ENCODE data around the gene ITPKB. TPM values are rescaled to one million over a fixed set of nuclear protein-coding genes. Genes with fewer than 3 reads are reported as not detected.

Gene ITPKB
- polyA plus RNA-seq, 2 donors, result 6.5 to 8.1 TPM

- Histone ChIP-seq H3K27me3 (ENCODE audit: control insufficient read depth in 1 of 2, insufficient read depth in 2 of 2, low read length in 2 of 2) (no peaks in the 10 kb centered on the region), H3K27ac (ENCODE audit: low read depth in 2 of 2, low read length in 1 of 2) (no peak overlapping the region), H3K9me3 (ENCODE audit: control insufficient read depth in 2 of 2, insufficient read depth in 1 of 2, low read depth in 1 of 2, low read length in 1 of 2) (no peaks in the 10 kb centered on the region), H3K4me3 (ENCODE audit: low read depth in 1 of 2, low read length in 2 of 2) (no peak overlapping the region), H3K4me1 (ENCODE audit: control insufficient read depth in 2 of 2, insufficient read depth in 2 of 2, low read length in 1 of 2) (peaks cover 3 to 17% of the 10 kb centered on the region in 2 donors), H3K36me3 (ENCODE audit: control insufficient read depth in 2 of 2, insufficient read depth in 2 of 2, low read length in 1 of 2) (no peaks in the 10 kb centered on the region)
- 78 to 79% methylated on average over 7 of the region's 7 CpGs for WGBS, 2 donors
Measured at GRCh38 chr1:226684026-226684425, 55.1 kb downstream of the ITPKB start.

DNA sequence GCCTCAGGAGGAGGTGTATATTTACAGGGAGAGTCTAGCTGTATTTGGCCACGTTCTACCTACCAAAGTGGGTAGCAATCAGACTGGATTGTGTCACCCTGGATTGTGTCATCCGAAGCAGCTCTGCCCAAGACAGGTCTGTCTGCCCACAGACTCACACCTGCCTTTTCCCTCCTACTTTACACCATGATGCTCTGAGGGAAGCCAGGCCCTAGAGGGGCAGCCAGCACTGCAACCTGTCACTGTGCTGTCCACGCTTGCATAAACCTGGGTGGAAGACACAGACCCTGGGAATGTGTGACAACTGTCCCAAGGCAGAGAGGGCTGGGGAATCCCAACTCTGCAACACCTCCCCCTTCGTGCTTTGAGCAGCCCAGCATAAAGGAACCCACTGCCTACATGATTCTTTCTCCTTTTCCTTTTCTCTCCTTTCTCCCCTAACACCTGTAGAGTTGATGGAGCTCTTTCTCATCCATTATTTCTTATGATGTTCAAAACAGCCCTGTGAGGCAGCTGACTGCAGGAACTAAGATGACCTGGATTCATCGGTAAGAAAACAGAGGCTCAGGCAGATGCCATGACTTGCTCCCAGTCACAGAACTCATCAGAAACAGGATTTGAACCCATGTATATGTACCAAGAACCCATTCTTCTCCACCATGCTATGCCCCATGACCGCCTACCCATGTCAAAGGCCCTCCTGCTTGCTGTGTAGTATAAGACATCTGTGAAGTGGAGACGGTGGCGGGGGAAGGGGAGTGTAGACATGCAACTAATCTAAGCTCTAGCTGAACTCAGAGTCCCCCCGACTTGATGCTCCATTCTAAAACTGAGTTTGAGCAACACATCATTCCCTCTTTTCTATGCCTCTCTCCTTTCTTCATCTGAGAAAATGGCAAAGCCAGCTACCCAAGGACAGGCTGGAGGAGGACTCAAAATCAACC lies 55.9 kb downstream of the ITPKB start:
- Histone ChIP-seq H3K4me3 (ENCODE audit: low read depth in 1 of 2, low read length in 2 of 2) (no peak overlapping the region), H3K27ac (ENCODE audit: low read depth in 2 of 2, low read length in 1 of 2) (peak overlapping the region in 1 of 2 donors; percentile 36), H3K36me3 (ENCODE audit: control insufficient read depth in 2 of 2, insufficient read depth in 2 of 2, low read length in 1 of 2) (no peaks in the 10 kb centered on the region), H3K27me3 (ENCODE audit: control insufficient read depth in 1 of 2, insufficient read depth in 2 of 2, low read length in 2 of 2) (no peaks in the 10 kb centered on the region), H3K9me3 (ENCODE audit: control insufficient read depth in 2 of 2, insufficient read depth in 1 of 2, low read depth in 1 of 2, low read length in 1 of 2) (no peaks in the 10 kb centered on the region), H3K4me1 (ENCODE audit: control insufficient read depth in 2 of 2, insufficient read depth in 2 of 2, low read length in 1 of 2) (peaks cover 2 to 17% of the 10 kb centered on the region in 2 donors)
- WGBS, 2 donors, result 87 to 91% methylated on average over 9 of the region's 9 CpGs

GRCh38 chr1:226681652-226682493 lies 57.2 kb downstream of the ITPKB start:
- no peak overlapping the region for H3K4me3 ChIP-seq (ENCODE audit: low read depth in 1 of 2, low read length in 2 of 2)
- H3K27ac ChIP-seq (ENCODE audit: low read depth in 2 of 2, low read length in 1 of 2), result peak overlapping the region in 1 of 2 donors; percentile 38
- WGBS, 2 donors, result 69 to 72% methylated on average over 4 of the region's 4 CpGs
- H3K36me3 ChIP-seq (ENCODE audit: control insufficient read depth in 2 of 2, insufficient read depth in 2 of 2, low read length in 1 of 2), result no peaks in the 10 kb centered on the region
- peaks cover 8 to 19% of the 10 kb centered on the region in 2 donors for H3K4me1 ChIP-seq (ENCODE audit: control insufficient read depth in 2 of 2, insufficient read depth in 2 of 2, low read length in 1 of 2)
- no peaks in the 10 kb centered on the region for H3K9me3 ChIP-seq (ENCODE audit: control insufficient read depth in 2 of 2, insufficient read depth in 1 of 2, low read depth in 1 of 2, low read length in 1 of 2)
- no peaks in the 10 kb centered on the region for H3K27me3 ChIP-seq (ENCODE audit: control insufficient read depth in 1 of 2, insufficient read depth in 2 of 2, low read length in 2 of 2)

DNA sequence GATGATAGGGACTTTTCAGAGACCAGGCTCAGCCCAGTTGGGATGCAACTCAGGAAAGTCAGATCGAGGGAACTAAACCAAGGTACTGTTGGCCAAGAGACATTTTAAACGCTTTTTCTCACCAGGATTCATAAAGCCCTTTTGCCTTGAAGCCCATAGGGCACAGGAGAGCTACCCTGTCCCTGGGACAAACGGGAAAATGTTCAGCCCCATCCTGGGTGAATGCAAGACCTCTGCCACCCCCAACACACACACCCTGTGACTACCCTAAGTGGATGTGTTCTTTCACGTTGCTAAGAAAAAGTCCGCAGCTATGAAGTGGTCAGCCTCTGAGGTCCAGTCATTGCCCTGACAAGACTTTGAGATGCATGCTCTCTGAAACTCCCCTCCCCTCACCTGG lies 58.4 kb downstream of the ITPKB start:
- no peaks in the 10 kb centered on the region for H3K9me3 ChIP-seq (ENCODE audit: control insufficient read depth in 2 of 2, insufficient read depth in 1 of 2, low read depth in 1 of 2, low read length in 1 of 2)
- H3K27ac ChIP-seq (ENCODE audit: low read depth in 2 of 2, low read length in 1 of 2), result peak overlapping the region; percentile 84 to 95
- WGBS, 2 donors, result 66 to 75% methylated on average over 5 of the region's 5 CpGs
- H3K4me1 ChIP-seq (ENCODE audit: control insufficient read depth in 2 of 2, insufficient read depth in 2 of 2, low read length in 1 of 2), result peaks cover 8 to 25% of the 10 kb centered on the region in 2 donors
- H3K27me3 ChIP-seq (ENCODE audit: control insufficient read depth in 1 of 2, insufficient read depth in 2 of 2, low read length in 2 of 2), result no peaks in the 10 kb centered on the region
- H3K4me3 ChIP-seq (ENCODE audit: low read depth in 1 of 2, low read length in 2 of 2), result no peak overlapping the region
- no peaks in the 10 kb centered on the region for H3K36me3 ChIP-seq (ENCODE audit: control insufficient read depth in 2 of 2, insufficient read depth in 2 of 2, low read length in 1 of 2)

GRCh38 chr1:226679853-226680516 lies 59.1 kb downstream of the ITPKB start:
- Histone ChIP-seq H3K9me3 (ENCODE audit: control insufficient read depth in 2 of 2, insufficient read depth in 1 of 2, low read depth in 1 of 2, low read length in 1 of 2) (no peaks in the 10 kb centered on the region), H3K4me3 (ENCODE audit: low read depth in 1 of 2, low read length in 2 of 2) (peak overlapping the region; percentile 40 to 47), H3K27me3 (ENCODE audit: control insufficient read depth in 1 of 2, insufficient read depth in 2 of 2, low read length in 2 of 2) (no peaks in the 10 kb centered on the region), H3K4me1 (ENCODE audit: control insufficient read depth in 2 of 2, insufficient read depth in 2 of 2, low read length in 1 of 2) (peaks cover 8 to 22% of the 10 kb centered on the region in 2 donors), H3K36me3 (ENCODE audit: control insufficient read depth in 2 of 2, insufficient read depth in 2 of 2, low read length in 1 of 2) (no peaks in the 10 kb centered on the region), H3K27ac (ENCODE audit: low read depth in 2 of 2, low read length in 1 of 2) (peak overlapping the region; percentile 84 to 95)
- 4 to 6% methylated on average over 22 of the region's 22 CpGs for WGBS, 2 donors

DNA sequence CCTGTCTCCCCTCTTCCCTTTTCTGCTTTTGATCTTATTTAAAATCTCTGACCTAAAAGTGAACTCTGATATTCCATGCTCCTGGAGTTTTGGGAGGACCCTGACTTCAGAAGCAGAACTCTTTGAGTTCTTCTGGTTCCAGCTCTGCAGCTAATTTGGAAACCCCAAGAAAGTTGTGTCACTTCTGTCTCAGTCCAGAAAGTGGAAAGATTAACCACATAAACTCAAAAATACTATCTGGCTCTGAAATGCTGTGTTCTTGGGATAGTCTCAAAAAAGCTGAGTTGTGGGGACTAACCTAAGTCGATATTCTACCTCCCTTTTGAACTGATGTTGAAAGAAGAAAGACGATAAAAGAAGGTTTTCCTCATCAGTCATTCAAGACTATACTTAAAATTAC lies 59.8 kb downstream of the ITPKB start:
- no peak overlapping the region for H3K27ac ChIP-seq (ENCODE audit: low read depth in 2 of 2, low read length in 1 of 2)

GRCh38 chr1:226678701-226679100 lies 60.4 kb downstream of the ITPKB start:
- Histone ChIP-seq H3K4me3 (ENCODE audit: low read depth in 1 of 2, low read length in 2 of 2) (no peak overlapping the region), H3K27ac (ENCODE audit: low read depth in 2 of 2, low read length in 1 of 2) (peak overlapping the region; percentile 52 to 72), H3K27me3 (ENCODE audit: control insufficient read depth in 1 of 2, insufficient read depth in 2 of 2, low read length in 2 of 2) (no peaks in the 10 kb centered on the region), H3K9me3 (ENCODE audit: control insufficient read depth in 2 of 2, insufficient read depth in 1 of 2, low read depth in 1 of 2, low read length in 1 of 2) (no peaks in the 10 kb centered on the region), H3K4me1 (ENCODE audit: control insufficient read depth in 2 of 2, insufficient read depth in 2 of 2, low read length in 1 of 2) (peaks cover 10 to 21% of the 10 kb centered on the region in 2 donors), H3K36me3 (ENCODE audit: control insufficient read depth in 2 of 2, insufficient read depth in 2 of 2, low read length in 1 of 2) (no peaks in the 10 kb centered on the region)
- 80 to 82% methylated on average over 8 of the region's 8 CpGs for WGBS, 2 donors

More for the DNA sequence above, 59.8 kb downstream of the ITPKB start:
- Histone ChIP-seq H3K4me3 (ENCODE audit: low read depth in 1 of 2, low read length in 2 of 2) (no peak overlapping the region), H3K4me1 (ENCODE audit: control insufficient read depth in 2 of 2, insufficient read depth in 2 of 2, low read length in 1 of 2) (peaks cover 10 to 21% of the 10 kb centered on the region in 2 donors), H3K36me3 (ENCODE audit: control insufficient read depth in 2 of 2, insufficient read depth in 2 of 2, low read length in 1 of 2) (no peaks in the 10 kb centered on the region), H3K9me3 (ENCODE audit: control insufficient read depth in 2 of 2, insufficient read depth in 1 of 2, low read depth in 1 of 2, low read length in 1 of 2) (no peaks in the 10 kb centered on the region), H3K27me3 (ENCODE audit: control insufficient read depth in 1 of 2, insufficient read depth in 2 of 2, low read length in 2 of 2) (no peaks in the 10 kb centered on the region)
- WGBS, 2 donors, result 47 to 52% methylated on average over 2 of the region's 2 CpGs

GRCh38 chr1:226678251-226678650 lies 60.8 kb downstream of the ITPKB start:
- Histone ChIP-seq H3K27ac (ENCODE audit: low read depth in 2 of 2, low read length in 1 of 2) (peak overlapping the region; percentile 44 to 59), H3K36me3 (ENCODE audit: control insufficient read depth in 2 of 2, insufficient read depth in 2 of 2, low read length in 1 of 2) (no peaks in the 10 kb centered on the region), H3K4me3 (ENCODE audit: low read depth in 1 of 2, low read length in 2 of 2) (no peak overlapping the region), H3K27me3 (ENCODE audit: control insufficient read depth in 1 of 2, insufficient read depth in 2 of 2, low read length in 2 of 2) (no peaks in the 10 kb centered on the region), H3K4me1 (ENCODE audit: control insufficient read depth in 2 of 2, insufficient read depth in 2 of 2, low read length in 1 of 2) (peaks cover 10 to 21% of the 10 kb centered on the region in 2 donors), H3K9me3 (ENCODE audit: control insufficient read depth in 2 of 2, insufficient read depth in 1 of 2, low read depth in 1 of 2, low read length in 1 of 2) (no peaks in the 10 kb centered on the region)
- 73 to 79% methylated on average over 2 of the region's 2 CpGs for WGBS, 2 donors

Measured in esophagus (tissue), 2 donors.